Colonic mucosa (tissue), 4 donors: ENCODE results near the gene OGFR. TPM values are rescaled to one million over a fixed set of nuclear protein-coding genes. Genes with fewer than 3 reads are reported as not detected.

ENCODE experiments used
- DNase-seq: peaks from one replicate; pipeline ENCODE4 v3.0.0-alpha.2; 2020
- H3K27ac ChIP-seq: fragments of 200-600 bp; one replicate; pipeline ENCODE4 v1.8.0; 2021
- H3K27me3 ChIP-seq: fragments of 200-600 bp; one replicate; pipeline ENCODE4 v1.8.0; 2021
- H3K36me3 ChIP-seq: fragments of 200-600 bp; one replicate; pipeline ENCODE4 v1.8.0; 2021
- H3K4me1 ChIP-seq: fragments of 200-600 bp; one replicate; pipeline ENCODE4 v1.8.0; 2021; ENCODE audit warnings: mild to moderate bottlenecking
- H3K4me3 ChIP-seq: fragments of 200-600 bp; one replicate; pipeline ENCODE4 v1.8.0; 2021
- H3K9ac ChIP-seq, 2 donors: one replicate each; pipeline ENCODE4 v1.7.0; 2013; ENCODE audit warnings: control low read depth in 2 of 2, low read depth in 2 of 2, low read length in 2 of 2
- H3K9me3 ChIP-seq: fragments of 200-600 bp; one replicate; pipeline ENCODE4 v1.8.0; 2021
- CTCF ChIP-seq: fragments of 200-600 bp; IDR thresholded peaks from one replicate; pipeline ENCODE4 v1.8.0; 2022; ENCODE audit warnings: antibody characterized with exemption, mild to moderate bottlenecking
- intact Hi-C: fragments of 100-400 bp; cut with DNase I; formaldehyde crosslinking; loops from one replicate; pipeline ENCODE4 v1.14.1; 2022
- total RNA-seq, 2 donors: library from RNA; stranded (reverse); fragmentation: NEBNext Ultra II Directional in 1 of 2; extraction: Animal tissue kit (Norgen Biotek cat#: 25700) in 1 of 2; gene quantifications; one replicate each; pipeline ENCODE4 v1.2.1, GENCODE V29; 2021
- donor health status: healthy.
- donor health status: DM: no; HTN: no; CAD: no.
- donor health status: DM: no; HTN: no; CAD: no.

Gene OGFR
- total RNA-seq, 2 donors from 2014 or later = 36.3 to 36.8 TPM

GRCh38 chr20:62815066-62815991, 10.7 kb downstream of the OGFR start:
- Histone ChIP-seq H3K27ac (no peak overlapping the region), H3K9me3 (no peaks in the 10 kb centered on the region), H3K4me3 (no peak overlapping the region), H3K36me3 (peaks cover 20% of the 10 kb centered on the region), H3K4me1 (peaks cover 9% of the 10 kb centered on the region), H3K9ac (no peak overlapping the region), H3K27me3 (peaks cover 52% of the 10 kb centered on the region)
- DNase-seq = no peak
- intact Hi-C loops = no loop called here
- TF ChIP-seq CTCF = no peak

GRCh38 chr20:62816031-62816883, 11.6 kb downstream of the OGFR start:
- Histone ChIP-seq H3K27ac (no peak overlapping the region), H3K9ac (no peak overlapping the region), H3K4me1 (peaks cover 9% of the 10 kb centered on the region), H3K36me3 (peaks cover 13% of the 10 kb centered on the region), H3K27me3 (peaks cover 52% of the 10 kb centered on the region), H3K4me3 (peak overlapping the region; percentile 5), H3K9me3 (no peaks in the 10 kb centered on the region)
- no peak for TF ChIP-seq CTCF
- DNase-seq = no peak
- intact Hi-C loops = no loop called here

DNA sequence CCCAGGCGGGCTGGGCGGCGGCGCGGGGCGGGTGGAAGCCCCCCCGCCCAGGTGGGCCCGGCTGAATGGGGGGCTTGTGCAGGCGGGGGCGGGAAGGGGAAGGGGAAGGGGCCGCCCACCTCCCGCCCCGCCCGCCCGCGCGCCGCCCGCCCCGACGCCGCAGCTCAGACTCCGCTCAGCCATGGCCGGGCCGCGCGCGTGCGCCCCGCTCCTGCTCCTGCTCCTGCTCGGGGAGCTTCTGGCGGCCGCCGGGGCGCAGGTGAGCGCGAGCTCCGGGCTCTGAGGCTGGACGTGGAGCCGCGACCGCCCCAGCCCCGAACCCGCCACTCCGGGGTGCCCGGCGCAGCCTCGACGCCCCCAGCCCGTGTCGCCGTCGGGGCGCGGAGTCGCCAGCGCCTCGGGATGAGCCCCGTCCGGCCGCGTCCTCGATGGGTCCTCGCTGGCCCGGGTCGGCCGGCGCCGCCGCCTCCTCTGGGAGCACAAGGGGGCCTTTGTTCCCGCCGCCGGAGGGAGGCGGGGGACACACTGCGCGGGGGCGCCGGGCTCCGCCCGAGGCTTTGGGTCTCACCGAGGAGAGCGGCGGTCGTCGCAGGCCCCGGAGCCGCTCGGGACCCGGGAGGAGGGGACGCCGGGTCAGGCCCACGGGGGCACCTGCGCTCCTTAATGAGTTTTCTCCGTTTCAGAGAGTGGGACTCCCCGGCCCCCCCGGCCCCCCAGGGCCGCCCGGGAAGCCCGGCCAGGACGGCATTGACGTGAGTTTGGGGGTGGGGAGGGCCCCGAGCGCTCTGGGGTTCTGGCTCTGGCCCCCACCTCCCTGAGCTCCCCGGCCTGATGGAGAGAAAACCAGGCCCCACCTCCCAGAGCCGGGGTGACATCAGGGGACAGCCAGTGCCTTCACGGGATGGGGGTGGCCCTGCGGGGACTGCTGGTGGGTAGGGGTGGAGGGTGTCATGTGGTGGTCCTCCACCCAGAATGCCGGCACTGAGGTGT, 12.5 kb downstream of the OGFR start, which contains the start of gene COL9A3:
Gene COL9A3 (plus strand): TSS at position 167 of the 990 bp plus-strand sequence. CDS start 15 bp downstream, at position 182.
- Histone ChIP-seq H3K27ac (no peak within 1 kb of the TSS), H3K9ac (no peak within 1 kb of the TSS)
- DNase-seq = no peak

DNA sequence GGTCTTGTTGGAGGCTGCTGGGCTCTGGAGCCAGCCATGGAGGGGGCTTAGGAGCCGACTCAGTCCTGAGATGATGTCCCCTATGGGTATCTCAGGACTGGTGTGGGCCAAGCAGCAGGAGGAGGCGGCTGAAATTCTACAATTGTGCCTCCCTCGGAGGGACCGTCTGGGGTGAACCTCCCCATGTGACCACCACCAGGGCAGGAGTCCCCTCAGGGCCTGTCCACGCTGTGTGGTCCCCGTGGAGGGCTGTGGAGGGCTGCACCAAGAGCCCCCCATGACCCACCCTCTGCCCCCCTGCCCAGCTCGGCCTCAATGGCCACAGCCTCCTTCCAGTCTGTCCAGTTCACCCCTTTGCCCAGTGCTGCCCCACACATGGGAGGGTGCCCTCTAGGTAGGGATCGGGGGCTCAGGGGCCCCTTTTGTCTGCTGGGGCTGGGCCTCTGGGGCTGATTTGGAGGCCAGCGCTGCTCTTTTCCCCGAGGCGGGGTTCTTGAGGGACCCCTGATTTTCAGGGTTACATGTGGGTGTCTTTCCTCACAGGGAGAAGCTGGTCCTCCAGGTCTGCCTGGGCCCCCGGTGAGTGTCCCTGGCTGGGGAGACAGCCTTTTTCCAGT, 13.4 kb downstream of the OGFR start:
- Histone ChIP-seq H3K36me3 (no peaks in the 10 kb centered on the region), H3K9ac (no peak overlapping the region), H3K27ac (no peak overlapping the region), H3K27me3 (peaks cover 52% of the 10 kb centered on the region), H3K4me1 (peaks cover 13% of the 10 kb centered on the region), H3K9me3 (no peaks in the 10 kb centered on the region), H3K4me3 (no peak overlapping the region)
- no peak for DNase-seq
- intact Hi-C loops = no loop called here
- no peak for TF ChIP-seq CTCF

More for the DNA sequence above, 12.5 kb downstream of the OGFR start, which contains the start of gene COL9A3:
- H3K27me3 ChIP-seq = peaks cover 52% of the 10 kb centered on the region
- TF ChIP-seq CTCF = no peak
- H3K36me3 ChIP-seq = peaks cover 4% of the 10 kb centered on the region
- peaks cover 9% of the 10 kb centered on the region for H3K4me1 ChIP-seq
- no peaks in the 10 kb centered on the region for H3K9me3 ChIP-seq
- intact Hi-C loops = no loop called here
- peak within 1 kb of the TSS; percentile 5 for H3K4me3 ChIP-seq
